ENCODE results near the gene CYP27A1. TPM values are rescaled to one million over a fixed set of nuclear protein-coding genes. Genes with fewer than 3 reads are reported as not detected.

The CYP27A1 gene
- total RNA-seq, 6 experiments from 2014 or later = 209 to 463 (median 238) TPM

- 78% methylated on average over 5 of the region's 5 CpGs for WGBS (ENCODE audit: insufficient coverage, low coverage, low lambda C conversion rate, missing lambda C conversion rate)
- H3K27me3 ChIP-seq = no peaks in the 10 kb centered on the region
- peaks cover 0 to 97% (median 43%) of the 10 kb centered on the region in 4 donors for H3K36me3 ChIP-seq
- ATAC-seq (no peak), DNase-seq (no peak)
- intact Hi-C loops (cut with DNase I) = no loop called here
- no peaks in the 10 kb centered on the region for H3K4me1 ChIP-seq
- TF ChIP-seq CTCF (IDR thresholded peaks at IDR 0.05) (no peak), POLR2A (IDR thresholded peaks at IDR 0.05) (no peak)
- no peak overlapping the region for H3K4me3 ChIP-seq
- no peak overlapping the region for H3K27ac ChIP-seq
- no peaks in the 10 kb centered on the region for H3K9me3 ChIP-seq
These were observed 33.3 kb downstream of the CYP27A1 start for GRCh38 chr2:218815244-218815637.

GRCh38 chr2:218815649-218816048 is 33.7 kb downstream of the CYP27A1 start:
- no peak overlapping the region for H3K4me3 ChIP-seq
- no peaks in the 10 kb centered on the region for H3K4me1 ChIP-seq
- no peak for TF ChIP-seq POLR2A (IDR thresholded peaks at IDR 0.05)
- TF ChIP-seq CTCF (IDR thresholded peaks at IDR 0.05) = no peak
- WGBS (ENCODE audit: insufficient coverage, low coverage, low lambda C conversion rate, missing lambda C conversion rate) = no CpG with 5 or more reads among the region's 4 CpGs
- no peak for DNase-seq
- intact Hi-C loops (cut with DNase I) = no loop called here
- H3K36me3 ChIP-seq = peaks cover 0 to 97% (median 43%) of the 10 kb centered on the region in 4 donors
- H3K9me3 ChIP-seq = no peaks in the 10 kb centered on the region
- no peak overlapping the region for H3K27ac ChIP-seq
- ATAC-seq = peak in 2 of 4 donors; percentile 18 to 29
- H3K27me3 ChIP-seq = no peaks in the 10 kb centered on the region

GRCh38 chr2:218816561-218817011 is 34.6 kb downstream of the CYP27A1 start:
- DNase-seq (no peak), ATAC-seq (no peak)
- WGBS (ENCODE audit: insufficient coverage, low coverage, low lambda C conversion rate, missing lambda C conversion rate) = 52% methylated on average over 2 of the region's 2 CpGs
- no peaks in the 10 kb centered on the region for H3K9me3 ChIP-seq
- peaks cover 0 to 90% (median 43%) of the 10 kb centered on the region in 4 donors for H3K36me3 ChIP-seq
- H3K4me3 ChIP-seq = no peak overlapping the region
- intact Hi-C loops (cut with DNase I) = no loop called here
- TF ChIP-seq POLR2A (IDR thresholded peaks at IDR 0.05) (no peak), CTCF (IDR thresholded peaks at IDR 0.05) (no peak)
- H3K27me3 ChIP-seq = no peaks in the 10 kb centered on the region
- no peak overlapping the region for H3K27ac ChIP-seq
- H3K4me1 ChIP-seq = no peaks in the 10 kb centered on the region

GRCh38 chr2:218819093-218819492 is 37.1 kb downstream of the CYP27A1 start:
- no peaks in the 10 kb centered on the region for H3K4me1 ChIP-seq
- no peaks in the 10 kb centered on the region for H3K9me3 ChIP-seq
- peaks cover 0 to 66% (median 30%) of the 10 kb centered on the region in 4 donors for H3K36me3 ChIP-seq
- no peak for ATAC-seq
- intact Hi-C loops (cut with DNase I) = no loop called here
- no peak for DNase-seq
- TF ChIP-seq CTCF (IDR thresholded peaks at IDR 0.05) = no peak
- no peaks in the 10 kb centered on the region for H3K27me3 ChIP-seq
- no peak overlapping the region for H3K27ac ChIP-seq
- no peak overlapping the region for H3K4me3 ChIP-seq
- 64% methylated on average over 3 of the region's 7 CpGs for WGBS (ENCODE audit: insufficient coverage, low coverage, low lambda C conversion rate, missing lambda C conversion rate)
